ENCODE results near the gene UGT1A1.

The UGT1A1 gene

GRCh38 chr2:233817995-233818638 lies 58.0 kb downstream of the UGT1A1 start:
- DNase-seq = no peak

- DNase-seq = peak; percentile 20
Observed at GRCh38 chr2:233818639-233819621, 58.9 kb downstream of the UGT1A1 start.

GRCh38 chr2:233819884-233820773 lies 60.1 kb downstream of the UGT1A1 start:
- peak; percentile 4 for DNase-seq

DNA sequence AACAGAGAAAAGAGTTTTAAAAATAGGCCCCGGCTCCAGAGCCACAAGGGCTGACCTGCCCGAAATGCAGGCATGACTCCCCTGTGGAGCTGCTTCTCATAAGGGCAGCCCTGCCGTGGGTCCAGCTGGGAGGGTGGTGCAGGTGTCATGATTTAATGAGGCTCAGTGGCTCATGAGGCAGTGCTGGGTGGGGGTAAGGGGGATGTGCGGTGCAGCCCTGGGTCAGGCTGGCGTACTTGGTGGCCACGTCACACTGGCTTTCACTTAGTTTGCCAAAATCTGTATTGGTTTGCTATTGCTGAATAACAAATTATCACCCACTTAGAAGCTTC lies 60.7 kb downstream of the UGT1A1 start:
- DNase-seq = peak; percentile 21

GRCh38 chr2:233821196-233821595 lies 61.1 kb downstream of the UGT1A1 start:
- DNase-seq = peak; percentile 12

DNA sequence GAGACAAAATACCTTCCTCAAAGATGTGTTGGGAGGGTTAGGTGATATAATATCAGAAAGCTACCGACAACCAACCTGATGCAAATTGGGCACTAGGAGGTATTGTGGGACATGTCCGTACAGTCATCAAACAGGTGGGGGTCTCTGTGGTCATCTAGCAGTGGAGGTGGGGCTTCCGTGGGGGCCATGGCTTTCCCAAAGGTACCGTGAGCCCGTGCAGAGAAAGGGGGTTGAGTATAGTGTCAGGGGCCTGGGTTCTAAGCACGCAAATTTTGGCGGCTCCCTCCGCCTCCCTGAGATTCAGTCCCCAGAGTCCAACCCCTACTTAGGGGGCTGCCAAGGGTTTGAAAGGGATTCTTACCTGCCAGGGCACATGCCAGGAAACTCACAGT lies 61.6 kb downstream of the UGT1A1 start:
- DNase-seq = peak; percentile 14

DNA sequence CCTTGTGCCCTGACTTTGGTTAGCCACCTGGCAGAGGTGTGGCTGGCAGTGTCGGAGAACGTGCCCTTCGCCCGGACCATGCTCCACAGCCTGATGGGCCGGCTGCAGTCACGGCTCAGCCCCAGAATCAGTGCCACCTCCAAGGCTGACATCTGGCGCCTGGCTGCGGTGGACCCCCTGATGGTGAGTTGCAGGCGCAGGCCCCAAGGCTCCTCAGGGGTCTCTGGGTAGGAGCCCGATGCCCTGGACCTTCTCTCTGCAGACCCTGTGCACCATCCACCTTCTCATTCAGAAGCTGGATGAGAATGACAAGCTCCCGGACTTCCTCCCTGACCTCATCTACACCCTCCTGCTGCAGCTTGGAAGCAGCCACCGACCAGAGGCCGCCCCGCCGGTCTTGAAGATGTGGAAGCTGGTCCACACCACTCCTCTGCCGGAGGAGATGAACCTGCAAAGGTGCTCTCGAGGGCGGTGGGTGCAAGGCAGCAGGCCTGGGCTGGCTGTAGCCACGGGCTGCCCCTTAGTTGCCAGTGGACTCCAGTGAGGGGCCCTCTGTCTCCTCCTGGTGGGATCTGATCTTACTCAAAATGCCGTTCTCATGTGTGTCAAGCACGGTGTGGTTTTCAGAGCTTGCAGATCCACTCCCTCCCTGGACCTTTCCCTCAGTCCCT lies 62.2 kb downstream of the UGT1A1 start:
- peak; percentile 16 for DNase-seq

Measured in activated CD4-positive, CD25-positive, alpha-beta regulatory T cell treated with anti-CD3 and anti-CD28 coated beads, Interleukin-2, amount 50 U/mL, for 72 hours (primary cell).